Stimulated activated CD4-positive, alpha-beta T cell treated with anti-CD3 and anti-CD28 coated beads, Interleukin-1b, Interleukin-23, amount 100 ng/mL, for 4 hours (primary cell): ENCODE measurements around the gene NLK.
A peak's percentile ranks its signal among the peaks of the same experiment; 100 is the strongest.
"Not testable (repeated sequence)": the region's sequence is repeated elsewhere in the genome, so short reads cannot be mapped to it uniquely, and the experiment has no call there.

Experiments
- DNase-seq, 2 donors: peaks; one replicate each; pipeline ENCODE4 v3.0.0-alpha.2; 2020; ENCODE audit warnings: low read depth in 2 of 2

NLK gene

DNA sequence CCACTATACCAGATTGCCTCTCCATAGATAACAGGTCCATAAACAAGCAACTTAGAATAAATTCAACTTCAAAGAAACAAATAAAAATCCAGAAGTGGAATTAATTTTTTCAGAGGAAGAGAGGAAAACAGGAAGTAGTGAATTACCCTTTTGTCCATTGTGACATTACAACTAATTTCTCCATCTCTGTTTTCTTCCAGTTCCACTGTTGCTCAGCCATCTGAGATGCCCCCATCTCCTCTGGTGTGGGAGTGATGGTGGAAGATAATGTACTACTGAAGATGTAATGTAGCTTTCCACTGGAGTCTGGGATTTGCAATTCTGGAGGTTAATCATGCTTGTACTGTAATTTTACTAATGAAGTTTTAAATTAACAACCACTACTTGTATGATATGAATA lies 151.9 kb downstream of the NLK start:
- DNase-seq, result no peak

DNA sequence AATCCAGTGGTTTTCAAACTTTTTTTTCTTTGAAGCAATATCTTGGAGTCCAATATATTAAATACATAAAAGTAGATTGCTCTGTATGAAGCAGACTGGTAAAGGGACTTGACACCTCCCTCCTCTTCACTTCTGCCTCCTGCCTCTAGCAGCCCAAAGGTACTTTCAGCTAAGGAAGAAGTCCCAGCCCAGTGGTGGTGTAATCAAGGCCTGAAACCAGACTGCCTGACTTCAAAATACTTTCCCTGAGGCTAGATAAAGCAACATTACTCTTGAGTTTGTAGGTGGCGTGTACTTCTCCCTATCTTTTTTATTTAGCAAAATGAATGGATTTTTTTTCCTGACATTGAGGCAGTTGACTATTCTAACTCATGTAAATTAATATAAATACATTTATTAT lies 154.2 kb downstream of the NLK start:
- no peak for DNase-seq

DNA sequence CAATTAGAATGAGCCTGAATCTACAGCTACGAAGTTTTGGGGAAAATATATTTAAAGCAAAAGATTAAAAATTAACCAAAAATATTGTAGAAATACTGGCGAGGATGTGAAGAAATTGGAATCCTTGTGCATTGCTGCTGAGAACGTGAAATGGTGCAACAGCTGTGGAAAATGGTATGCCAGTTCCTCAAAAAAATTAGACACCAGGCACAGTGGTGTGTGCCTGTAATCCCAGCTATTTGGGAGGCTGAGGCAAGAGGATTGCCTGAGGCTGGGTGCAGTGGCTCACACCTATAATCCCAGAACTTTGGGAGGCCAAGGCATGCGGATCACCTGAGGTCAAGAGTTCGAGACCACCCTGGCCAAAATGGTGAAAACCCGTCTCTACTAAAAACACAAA lies 156.6 kb downstream of the NLK start:
- DNase-seq, result no peak

DNA sequence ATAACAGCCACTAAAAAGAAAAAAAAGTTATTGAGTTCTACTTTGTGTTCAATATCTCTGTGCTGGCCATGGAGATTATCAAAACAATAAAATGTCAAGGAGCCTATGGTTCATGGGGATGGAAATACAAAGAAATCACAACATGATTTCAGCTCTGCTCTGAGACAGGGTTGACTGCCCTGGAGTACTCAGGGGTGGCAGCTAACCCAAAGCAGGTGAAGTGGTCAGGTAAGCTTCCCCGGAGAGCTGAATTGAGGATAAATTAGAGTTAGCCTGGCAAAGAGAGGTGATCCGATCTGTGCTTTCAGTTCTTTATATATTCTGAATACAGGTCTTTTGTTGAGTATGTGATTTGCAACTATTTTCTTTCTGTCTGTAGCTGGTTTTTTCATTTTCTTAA lies 157.3 kb downstream of the NLK start:
- no peak for DNase-seq

DNA sequence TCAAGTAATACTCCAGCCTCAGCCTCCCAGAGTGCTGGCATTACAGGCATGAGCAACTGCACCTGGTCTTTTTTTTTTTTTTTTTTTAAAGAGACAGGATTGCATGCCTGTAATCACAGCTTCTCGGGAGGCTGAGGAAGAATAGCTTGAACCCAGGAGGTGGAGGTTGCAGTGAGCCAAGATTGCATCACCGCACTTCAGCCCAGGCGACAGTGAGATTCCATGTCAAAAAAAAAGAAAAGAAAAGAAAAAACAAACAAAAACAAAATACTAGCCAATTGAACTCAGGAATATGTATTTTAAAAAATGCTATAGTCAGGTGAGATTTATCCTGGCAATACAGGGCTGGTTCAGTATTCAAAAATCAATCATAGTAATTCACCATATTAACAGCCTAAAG lies 158.8 kb downstream of the NLK start:
- DNase-seq, result no peak

DNA sequence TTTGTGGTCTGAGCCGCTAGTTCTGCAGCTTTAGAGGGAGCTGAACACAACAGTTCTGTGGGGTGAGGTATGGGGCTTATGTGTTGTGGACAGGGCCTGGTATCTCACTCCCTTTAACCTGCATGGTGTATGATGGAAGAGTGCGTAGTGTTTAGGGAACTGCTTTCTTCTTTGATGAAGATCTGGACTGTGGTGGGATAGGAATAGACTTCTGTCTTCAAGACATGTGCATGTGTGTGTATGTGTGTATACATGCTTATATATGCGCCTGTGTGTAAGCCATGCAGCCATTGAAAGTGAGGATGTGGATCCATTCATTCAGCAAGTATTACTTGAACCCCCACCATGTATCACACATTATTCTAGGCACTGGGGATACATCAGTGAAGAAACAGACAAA lies 161.8 kb downstream of the NLK start:
- DNase-seq, result no peak

DNA sequence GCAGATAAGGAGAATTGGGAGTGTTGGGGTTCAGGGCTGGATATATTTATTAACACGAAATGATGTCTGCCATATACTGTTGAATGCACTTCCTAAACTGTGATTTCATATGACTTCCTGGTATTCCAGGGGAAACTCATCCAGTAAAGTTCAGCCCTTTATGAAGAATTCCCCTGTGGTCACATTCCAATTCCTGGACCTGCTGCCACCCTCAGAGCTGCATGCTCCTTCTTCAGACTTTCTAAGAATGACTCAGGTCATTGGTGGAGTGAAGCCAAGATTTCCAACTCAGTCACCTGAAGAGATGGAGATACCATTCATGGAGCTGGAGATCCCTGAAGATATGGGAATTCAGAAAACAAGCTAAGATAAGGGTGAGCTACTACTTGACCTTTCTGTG lies 162.3 kb downstream of the NLK start:
- no peak for DNase-seq

DNA sequence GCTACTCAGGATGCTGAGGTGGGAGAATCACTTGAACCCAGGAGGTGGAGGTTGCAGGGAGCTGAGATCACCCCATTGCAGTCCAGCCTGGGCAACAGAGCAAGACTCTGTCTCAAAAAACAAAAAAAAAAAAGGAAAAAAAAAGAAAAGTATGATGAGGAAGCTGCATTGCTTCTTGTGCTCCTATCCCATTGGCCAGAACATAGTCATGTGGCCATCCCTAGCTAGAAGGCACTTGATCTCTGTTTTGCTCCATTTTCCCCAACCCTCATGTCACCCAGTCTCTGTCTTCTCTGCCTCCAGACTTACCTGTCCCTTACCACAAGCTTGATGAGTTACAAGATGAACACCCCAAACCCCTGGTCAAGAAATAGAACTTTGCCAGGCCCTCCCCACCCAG lies 163.8 kb downstream of the NLK start:
- no peak for DNase-seq

DNA sequence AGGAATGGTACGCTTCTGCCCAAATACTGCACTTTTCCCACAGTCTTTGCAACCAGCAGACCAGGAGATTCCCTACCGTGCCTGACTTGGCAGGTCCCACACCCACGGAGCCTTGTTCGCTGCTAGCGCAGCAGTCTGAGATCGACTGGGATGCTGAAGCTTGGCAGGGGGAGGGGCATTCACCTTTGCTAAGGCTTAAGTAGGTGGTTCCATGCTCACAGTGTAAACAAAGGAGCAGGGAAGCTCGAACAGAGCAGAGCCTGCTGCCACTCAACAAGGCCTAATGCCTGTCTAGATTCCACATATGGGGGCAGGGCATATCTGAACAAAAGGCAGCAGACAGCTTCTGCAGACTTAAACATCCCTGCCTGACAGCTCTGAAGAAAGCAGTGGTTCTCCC lies 169.3 kb downstream of the NLK start:
- DNase-seq, result no peak

DNA sequence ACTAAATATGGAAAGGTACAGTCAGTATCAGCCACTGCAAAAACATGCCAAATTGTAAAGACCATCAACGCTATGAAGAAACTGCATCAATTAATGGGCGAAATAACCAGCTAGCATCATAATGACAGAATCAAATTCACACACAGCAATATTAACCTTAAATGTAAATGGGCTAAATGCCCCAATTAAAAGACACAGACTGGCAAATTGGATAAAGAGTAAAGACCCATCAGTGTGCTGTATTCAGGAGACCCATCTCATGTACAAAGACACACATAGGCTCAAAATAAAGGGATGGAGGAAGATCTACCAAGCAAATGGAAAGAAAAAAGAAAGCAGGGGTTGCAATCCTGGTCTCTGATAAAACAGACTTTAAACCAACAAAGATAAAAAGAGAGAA lies 171.1 kb downstream of the NLK start:
- not testable (repeated sequence) for DNase-seq

DNA sequence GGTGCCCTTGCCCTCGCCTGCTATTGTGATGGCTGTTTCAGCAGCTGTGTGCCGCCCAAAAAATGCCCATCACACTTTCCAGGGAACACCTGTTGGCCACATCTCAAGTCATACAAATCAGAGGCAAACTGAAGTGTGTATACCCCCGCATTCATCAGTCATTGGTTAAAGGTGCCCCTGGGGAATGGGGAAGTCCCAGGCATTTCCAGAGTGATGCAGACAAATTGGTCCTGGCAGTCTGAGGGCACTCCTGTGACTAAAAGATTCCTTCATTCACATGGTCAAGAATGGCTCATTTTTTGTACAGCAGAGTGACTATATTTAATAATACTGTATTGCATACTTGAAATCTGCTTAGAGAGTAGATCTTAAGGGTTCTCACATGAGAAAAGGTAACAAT lies 173.6 kb downstream of the NLK start:
- no peak for DNase-seq

DNA sequence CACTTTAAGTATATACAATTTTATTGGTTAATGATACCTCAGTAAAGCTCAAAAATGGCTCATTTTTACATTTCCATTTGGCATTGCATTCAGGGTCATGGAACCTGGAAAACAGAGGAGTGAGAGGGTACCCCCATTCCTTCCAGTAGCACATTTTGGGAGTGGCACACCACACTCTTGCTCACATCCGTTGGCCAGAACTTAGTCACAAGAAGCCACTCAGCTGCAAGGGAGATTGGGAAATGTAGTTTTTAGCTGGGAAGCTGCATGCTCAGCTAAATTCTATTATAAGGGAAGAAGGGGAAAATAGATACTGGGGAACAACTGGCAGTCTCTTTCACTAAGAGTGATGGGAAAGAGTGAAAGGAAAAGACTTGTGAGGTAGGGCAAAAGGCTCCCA lies 174.1 kb downstream of the NLK start:
- DNase-seq, result no peak

DNA sequence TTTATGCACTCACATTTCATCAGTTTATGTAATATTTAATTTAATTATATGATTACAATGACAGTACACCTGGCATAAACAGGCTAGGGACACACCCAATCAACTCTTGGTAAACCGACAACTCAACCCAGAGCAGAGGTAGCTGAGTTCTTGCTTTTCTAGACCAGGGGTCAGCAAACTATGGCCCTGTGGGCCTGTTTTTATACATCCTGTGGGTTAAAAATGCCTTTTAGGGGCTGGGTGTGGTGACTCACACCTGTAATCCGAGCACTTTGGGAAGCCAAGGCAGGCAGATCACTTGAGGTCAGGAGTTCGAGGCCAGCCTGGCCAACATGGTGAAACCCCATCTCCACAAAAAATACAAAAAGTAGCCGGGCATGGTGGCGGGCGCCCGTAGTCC lies 177.3 kb downstream of the NLK start:
- no peak for DNase-seq

DNA sequence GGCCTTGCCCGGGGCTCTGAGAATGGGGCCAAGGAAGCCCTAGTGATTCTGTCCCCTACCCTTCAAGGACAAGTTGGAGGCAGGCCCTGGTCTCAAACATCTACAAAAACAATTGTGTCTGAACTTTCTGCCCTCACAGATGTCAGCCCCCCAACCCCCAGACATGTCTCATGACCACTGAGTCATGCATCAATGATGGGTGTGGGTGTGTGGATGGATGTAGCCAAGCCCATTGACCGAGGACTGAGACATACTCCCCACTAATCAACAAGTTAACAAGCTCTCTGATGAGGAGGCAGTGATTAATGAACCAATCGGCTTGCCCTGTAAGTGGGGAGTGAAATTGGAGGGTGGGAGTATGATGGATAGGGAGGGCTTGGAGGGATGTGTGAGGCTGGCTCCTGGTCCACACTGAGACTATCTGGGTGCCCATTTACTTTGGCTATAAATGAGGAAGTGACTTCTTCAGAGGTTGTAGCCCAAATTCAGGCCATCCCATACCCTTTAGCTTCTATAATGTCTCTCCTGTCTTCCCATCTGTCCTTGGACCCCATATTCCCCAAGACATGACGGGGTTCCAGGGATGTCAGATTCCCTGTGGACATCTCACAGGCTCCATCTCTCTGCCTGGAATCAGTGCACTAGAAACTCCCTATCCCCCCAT lies 179.4 kb downstream of the NLK start:
- no peak for DNase-seq

DNA sequence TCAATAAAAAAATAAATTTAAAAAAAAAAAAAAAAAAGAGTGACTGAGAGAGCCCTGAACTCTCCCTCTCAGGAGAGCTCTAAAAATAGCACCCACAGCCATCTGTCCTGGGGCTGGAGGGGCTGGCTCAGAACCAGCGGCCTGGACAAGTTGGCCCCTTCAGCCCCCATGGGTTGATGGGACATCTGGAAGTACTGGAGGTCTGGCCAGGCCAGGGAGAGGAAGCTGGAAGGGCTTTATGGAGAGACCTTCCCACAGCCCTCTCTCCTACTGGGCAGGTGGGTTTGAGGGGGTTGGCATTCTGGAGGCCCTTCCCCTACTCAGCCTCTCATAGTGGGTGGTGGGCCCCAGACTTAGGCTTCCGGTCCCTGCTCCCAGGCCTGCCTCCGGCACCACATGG lies 182.8 kb downstream of the NLK start:
- no peak for DNase-seq

DNA sequence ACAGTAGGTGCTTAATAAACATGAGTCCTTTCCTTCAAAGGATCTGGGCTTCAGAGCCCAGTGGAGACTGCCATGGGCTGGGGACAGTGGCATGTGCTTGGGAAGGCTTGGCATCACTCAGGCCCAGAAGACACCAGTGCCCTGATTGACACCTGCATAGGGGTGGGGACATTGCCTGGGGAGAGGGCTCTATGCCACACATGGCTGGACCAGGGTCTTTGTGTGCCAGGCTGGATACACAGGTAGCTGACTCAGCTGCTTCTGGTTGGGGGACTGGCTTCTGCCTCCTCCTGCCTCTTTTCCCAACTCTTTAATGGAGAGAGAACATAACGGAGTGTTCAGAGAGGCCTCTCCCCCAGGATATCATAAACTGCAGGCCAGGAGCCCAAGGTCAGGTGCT lies 183.4 kb downstream of the NLK start:
- DNase-seq, result no peak

DNA sequence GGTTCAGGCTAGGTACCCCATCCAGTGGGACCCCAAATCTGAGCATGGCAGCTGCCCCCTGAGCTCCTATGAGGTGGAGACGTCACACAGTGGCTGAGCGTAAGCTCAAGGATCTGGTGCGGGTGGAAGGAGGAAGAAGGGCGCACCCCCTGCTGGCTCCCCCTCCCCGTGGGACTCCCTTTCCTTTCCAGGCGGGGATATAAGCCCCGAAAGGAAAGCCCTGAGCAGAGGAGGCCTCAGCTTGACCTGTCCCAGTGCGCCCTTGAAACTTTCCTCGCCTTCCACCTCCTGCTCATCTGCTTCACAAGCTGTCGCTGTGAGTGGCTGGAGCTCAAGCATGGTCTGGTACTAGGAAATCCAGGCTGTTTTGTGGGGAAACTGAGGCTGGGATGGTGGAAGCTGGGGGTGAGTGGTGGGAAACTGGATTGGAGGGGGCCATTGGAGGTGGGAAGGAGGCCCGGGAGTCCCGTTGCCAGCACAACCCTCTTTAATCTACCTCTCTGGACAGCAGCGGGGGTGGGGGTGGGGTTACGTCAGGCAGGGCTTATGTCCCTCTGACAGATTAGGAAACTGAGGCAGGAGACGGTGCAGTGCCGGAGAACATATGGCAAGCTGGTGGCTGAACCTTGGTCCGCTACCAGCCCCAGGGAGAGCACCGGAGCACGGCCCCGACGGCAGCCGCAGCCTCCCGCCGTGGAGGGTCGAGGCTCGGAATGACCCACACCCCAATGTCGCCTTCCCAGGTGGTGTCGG lies 184.3 kb downstream of the NLK start:
- no peak for DNase-seq

DNA sequence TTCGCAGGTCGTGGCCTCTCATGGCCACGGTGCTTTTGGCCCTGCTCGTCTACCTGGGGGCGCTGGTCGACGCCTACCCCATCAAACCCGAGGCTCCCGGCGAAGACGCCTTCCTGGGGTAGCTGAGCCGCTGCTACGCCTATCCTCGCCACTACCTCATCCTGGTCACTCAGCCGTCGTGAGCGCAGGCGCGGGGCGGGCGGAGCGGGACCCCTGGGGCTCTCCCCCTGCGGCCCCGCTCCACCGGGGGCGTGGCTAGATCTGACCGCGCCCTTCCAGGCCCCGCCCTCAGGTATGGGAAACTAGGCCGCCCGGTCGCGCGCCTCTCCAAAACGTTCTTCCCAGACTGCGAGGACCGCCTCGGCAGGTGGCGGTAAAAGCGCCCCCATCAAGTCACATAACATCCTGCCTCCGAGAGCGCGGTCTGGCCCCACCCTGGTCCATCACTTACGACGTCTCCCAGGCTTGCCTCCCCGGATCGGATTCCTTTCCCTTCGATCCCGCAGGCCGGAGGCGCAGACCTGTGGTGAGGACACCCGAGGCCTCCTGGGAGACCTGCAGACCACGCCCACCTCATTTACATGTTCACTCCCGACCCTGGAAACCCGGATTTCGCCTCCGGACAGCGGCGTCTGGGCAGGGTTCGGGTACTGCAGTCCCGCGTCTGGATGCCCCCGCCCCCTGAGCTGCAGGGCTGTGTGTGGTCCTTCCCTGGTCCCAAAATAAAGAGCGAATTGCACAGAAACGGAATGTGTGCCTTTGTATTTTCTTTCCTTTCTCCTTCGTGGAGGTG lies 185.0 kb downstream of the NLK start:
- DNase-seq, result peak in 1 of 2 donors; percentile 12

DNA sequence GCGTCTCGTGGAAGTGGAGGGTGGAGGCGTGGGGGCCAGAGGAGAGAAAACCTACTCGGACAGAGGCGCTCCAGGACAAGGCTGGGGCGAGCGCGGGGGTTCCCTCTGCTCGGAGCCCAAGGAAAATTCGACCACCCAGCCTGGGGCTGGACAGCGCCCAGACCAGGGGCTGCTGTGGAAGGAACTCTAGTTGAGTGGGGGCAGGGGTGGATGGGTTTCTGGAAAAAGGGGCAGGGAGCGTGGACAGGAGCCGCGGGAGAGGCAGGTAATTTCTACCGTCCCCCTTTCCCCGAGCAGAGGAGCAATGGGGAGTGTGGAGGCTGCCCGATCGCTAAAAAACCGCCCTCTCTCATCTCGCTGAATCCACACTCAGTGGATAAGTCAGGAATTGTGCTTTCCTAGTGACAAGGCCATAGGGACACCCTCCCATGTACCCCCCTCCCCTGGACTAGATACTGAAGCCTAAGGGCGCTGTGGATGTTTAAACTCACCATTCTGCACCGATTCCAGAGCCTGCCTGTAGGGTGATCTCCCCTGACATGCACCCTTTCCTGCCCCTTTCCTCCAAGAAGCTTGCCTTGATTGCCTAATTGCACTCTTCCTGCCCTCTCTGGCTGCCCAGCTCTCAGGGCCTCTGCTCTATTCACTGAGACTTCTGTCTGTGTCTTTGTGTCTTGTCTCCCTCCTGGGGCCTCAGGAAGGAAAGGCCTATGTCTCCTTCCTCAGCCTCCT lies 185.8 kb downstream of the NLK start:
- no peak for DNase-seq

DNA sequence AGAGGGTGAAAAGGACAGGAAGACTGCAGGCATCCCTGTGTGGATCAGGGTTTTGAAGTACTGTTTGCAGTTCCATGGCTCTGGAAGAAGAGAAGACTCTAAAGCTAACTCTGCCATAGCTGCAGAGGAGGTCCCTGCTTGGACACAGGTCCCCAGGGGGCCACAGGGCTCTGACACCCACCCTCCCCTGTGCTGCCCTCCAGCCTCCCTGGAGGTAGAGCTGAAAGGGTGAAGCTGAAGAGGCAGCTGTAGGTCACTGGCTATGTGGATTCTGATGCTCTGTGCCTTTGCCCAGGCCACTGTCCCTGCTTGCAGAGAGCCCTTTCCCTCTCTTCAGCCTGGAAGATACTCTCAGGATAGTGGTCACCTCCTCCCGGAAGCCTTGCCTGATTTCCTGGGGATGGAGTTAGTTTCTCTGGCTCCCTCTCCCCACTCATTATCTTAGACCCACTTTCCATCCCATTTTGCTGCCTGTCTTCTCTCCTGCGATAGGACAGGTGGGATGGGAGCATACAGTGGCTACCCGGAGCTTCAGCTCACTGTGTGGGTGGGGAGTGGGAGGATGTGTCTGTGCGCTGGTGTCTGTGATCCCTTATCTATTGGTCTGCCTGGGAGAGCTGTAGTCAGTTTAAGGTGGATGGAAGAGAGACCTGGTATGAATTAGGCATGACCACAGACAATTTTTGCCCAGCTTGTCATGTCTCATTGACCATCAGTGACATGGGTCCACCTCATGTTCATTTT lies 186.7 kb downstream of the NLK start:
- DNase-seq, result no peak

DNA sequence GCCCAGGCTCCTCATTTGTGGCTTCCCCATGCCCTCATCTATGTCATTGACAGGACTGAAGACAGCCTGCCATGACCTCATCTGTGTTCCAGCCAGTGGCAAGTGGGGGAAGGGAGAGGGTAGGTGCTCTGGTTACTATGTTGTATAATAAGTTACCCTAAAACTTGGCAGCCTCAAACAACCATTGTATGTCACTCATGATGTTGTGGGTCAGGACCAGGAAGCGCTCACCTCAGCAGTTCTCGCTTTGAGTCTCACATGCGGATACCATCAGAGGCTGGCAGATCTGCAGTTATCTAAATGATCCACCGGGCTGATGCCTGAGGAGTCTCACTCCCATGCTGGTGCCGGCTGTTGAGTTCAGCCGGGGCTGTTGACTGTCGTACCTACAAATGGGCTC lies 187.5 kb downstream of the NLK start:
- no peak for DNase-seq

DNA sequence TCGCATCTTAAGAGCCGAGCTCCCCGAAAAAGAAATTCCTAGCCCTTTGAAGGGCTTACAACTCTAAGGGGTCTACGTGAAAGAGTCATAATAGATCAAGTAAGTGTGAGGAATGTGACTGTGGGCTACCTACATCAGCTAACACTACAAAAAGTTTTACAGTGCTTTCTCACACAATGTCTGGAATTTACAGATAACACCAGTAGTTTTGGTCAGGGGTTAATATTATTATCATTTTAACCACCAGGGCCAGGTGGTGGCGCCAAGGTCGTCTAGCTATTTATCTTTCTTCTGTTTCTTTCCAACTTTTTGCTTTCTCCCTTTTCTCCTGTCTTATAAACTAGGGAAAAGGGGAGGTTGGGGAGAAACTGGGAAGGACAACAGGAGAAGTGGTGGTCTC lies 188.1 kb downstream of the NLK start:
- not testable (repeated sequence) for DNase-seq
